Upper lobe of left lung (tissue), 4 donors: ENCODE results near the gene INTS6.

Experiments
- POLR2A ChIP-seq, 4 donors: fragments of 450-650 bp; IDR thresholded peaks; one replicate each; pipeline ENCODE4 v1.5.1; 2016 to 2017; ENCODE audit warnings: antibody characterized with exemption in 4 of 4, mild to moderate bottlenecking in 2 of 4
- TF ChIP-seq, protein P1 (sequence below), 6 experiments: fragments of 450-650 bp in 4 of 6; fragments of 200-600 bp in 2 of 6; sonication (generic) in 2 of 6; IDR thresholded peaks; one replicate each; pipeline ENCODE4 v1.5.1; 2016 to 2019; ENCODE audit warnings: antibody characterized with exemption in 6 of 6

DNA sequence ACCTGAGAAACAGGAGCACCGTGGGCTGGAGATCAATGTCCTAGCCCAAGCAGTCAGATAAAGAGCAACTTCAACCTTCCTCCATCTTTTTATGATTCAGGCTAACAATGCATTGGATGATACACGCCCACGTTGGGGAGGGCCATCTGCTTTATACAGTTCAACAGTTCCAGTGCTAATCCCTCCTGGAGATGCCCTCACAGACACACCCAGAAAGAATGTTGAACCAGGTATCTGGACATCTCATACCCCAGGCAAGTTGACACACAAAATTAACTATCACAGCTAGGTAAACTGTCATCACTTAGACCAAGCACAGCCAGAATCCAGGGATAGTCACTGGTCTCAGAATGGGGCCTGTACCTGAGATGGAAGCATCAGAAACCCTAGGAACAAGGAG lies 134.0 kb downstream of the INTS6 start:
- TF ChIP-seq, protein P1, sequence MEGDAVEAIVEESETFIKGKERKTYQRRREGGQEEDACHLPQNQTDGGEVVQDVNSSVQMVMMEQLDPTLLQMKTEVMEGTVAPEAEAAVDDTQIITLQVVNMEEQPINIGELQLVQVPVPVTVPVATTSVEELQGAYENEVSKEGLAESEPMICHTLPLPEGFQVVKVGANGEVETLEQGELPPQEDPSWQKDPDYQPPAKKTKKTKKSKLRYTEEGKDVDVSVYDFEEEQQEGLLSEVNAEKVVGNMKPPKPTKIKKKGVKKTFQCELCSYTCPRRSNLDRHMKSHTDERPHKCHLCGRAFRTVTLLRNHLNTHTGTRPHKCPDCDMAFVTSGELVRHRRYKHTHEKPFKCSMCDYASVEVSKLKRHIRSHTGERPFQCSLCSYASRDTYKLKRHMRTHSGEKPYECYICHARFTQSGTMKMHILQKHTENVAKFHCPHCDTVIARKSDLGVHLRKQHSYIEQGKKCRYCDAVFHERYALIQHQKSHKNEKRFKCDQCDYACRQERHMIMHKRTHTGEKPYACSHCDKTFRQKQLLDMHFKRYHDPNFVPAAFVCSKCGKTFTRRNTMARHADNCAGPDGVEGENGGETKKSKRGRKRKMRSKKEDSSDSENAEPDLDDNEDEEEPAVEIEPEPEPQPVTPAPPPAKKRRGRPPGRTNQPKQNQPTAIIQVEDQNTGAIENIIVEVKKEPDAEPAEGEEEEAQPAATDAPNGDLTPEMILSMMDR (IDR thresholded peaks at IDR 0.05), result no peak
- TF ChIP-seq POLR2A (IDR thresholded peaks at IDR 0.05), result no peak
